IMR-90 (cell line): ENCODE results near the gene NTRK3. TPM values are rescaled to one million over a fixed set of nuclear protein-coding genes. Genes with fewer than 3 reads are reported as not detected.
A peak's percentile ranks its signal among the peaks of the same experiment; 100 is the strongest.

ENCODE experiments used
- ATAC-seq: fragments of 200-7000 bp; cut with Tn5 transposase; 2 replicates; pipeline ENCODE4 v1.9.1; 2020; ENCODE audit warnings: low read depth, mild to moderate bottlenecking, moderate library complexity
- BruUV-seq: library from RNA; stranded (reverse); fragments of 400-500 nt; replicated peaks from 2 replicates; lab custom pipeline; 2021; lab: Mats Ljungman, UMichigan
- CTCF ChIA-PET: fragments of 300-600 bp; formaldehyde crosslinking; extraction: SDS; loops from one replicate; lab custom pipeline; 2021; ENCODE audit warnings: antibody characterized with exemption; lab: Yijun Ruan, JAX
- POLR2A ChIA-PET: fragments of 300-600 bp; sonication (Branson Sonifier 250); formaldehyde crosslinking; loops from one replicate; lab custom pipeline; 2022; ENCODE audit warnings: antibody characterized with exemption; ENCODE audit not compliant: unreplicated experiment; lab: Charles Lee
- DNase-seq: peaks from one replicate; pipeline ENCODE4 v3.0.0; 2013
- H2AFZ ChIP-seq: replicated peaks from 2 replicates; pipeline ENCODE3; 2013; ENCODE audit warnings: low read length, mild to moderate bottlenecking; ENCODE audit not compliant: poor library complexity
- H2AK5ac ChIP-seq: 2 replicates; pipeline ENCODE4 v1.6.1; 2013; ENCODE audit warnings: low read depth, low read length, inconsistent platforms
- H2AK9ac ChIP-seq: replicated peaks from 2 replicates; pipeline ENCODE3; 2013; ENCODE audit warnings: mild to moderate bottlenecking, low read depth, low read length, moderate library complexity; ENCODE audit not compliant: poor library complexity
- H2BK120ac ChIP-seq: 2 replicates; pipeline ENCODE4 v1.6.1; 2013; ENCODE audit warnings: low read depth, low read length, inconsistent platforms
- H2BK15ac ChIP-seq: 3 replicates; pipeline ENCODE4 v1.6.1; 2013; ENCODE audit warnings: low read depth, low read length, inconsistent platforms
- H2BK20ac ChIP-seq: 2 replicates; pipeline ENCODE4 v1.6.1; 2013; ENCODE audit warnings: low read depth, mild to moderate bottlenecking, inconsistent platforms, low read length, moderate library complexity
- H2BK5ac ChIP-seq: 2 replicates; pipeline ENCODE4 v1.6.1; 2013; ENCODE audit warnings: mild to moderate bottlenecking, low read depth, low read length, inconsistent platforms; ENCODE audit not compliant: poor library complexity, severe bottlenecking
- H3K14ac ChIP-seq: replicated peaks from 2 replicates; pipeline ENCODE4 v1.6.1; 2013; ENCODE audit warnings: low read depth, low read length, inconsistent platforms
- H3K18ac ChIP-seq: 2 replicates; pipeline ENCODE4 v1.6.1; 2013; ENCODE audit warnings: low read depth, low read length, control low read depth
- H3K23ac ChIP-seq: 2 replicates; pipeline ENCODE4 v1.6.1; 2013; ENCODE audit warnings: low read depth, low read length, inconsistent platforms
- H3K27ac ChIP-seq: 2 replicates; pipeline ENCODE4 v1.5.1; 2013; ENCODE audit warnings: mild to moderate bottlenecking, control low read depth, low read length; ENCODE audit not compliant: insufficient read depth
- H3K27me3 ChIP-seq: 2 replicates; pipeline ENCODE4 v1.6.1; 2013; ENCODE audit warnings: low read length; ENCODE audit not compliant: control insufficient read depth, insufficient read depth
- H3K36me3 ChIP-seq: 2 replicates; pipeline ENCODE4 v1.6.1; 2013; ENCODE audit warnings: low read length, mixed read lengths; ENCODE audit not compliant: control insufficient read depth, insufficient read depth
- H3K4ac ChIP-seq: 2 replicates; pipeline ENCODE4 v1.6.1; 2013; ENCODE audit warnings: low read depth, low read length, inconsistent platforms
- H3K4me1 ChIP-seq: 2 replicates; pipeline ENCODE4 v1.6.1; 2013; ENCODE audit warnings: low read length, mixed read lengths; ENCODE audit not compliant: control insufficient read depth, insufficient read depth
- H3K4me2 ChIP-seq: 2 replicates; pipeline ENCODE4 v1.6.1; 2013; ENCODE audit warnings: low read depth, mild to moderate bottlenecking, control low read depth, low read length, moderate library complexity
- H3K4me3 ChIP-seq: 2 replicates; pipeline ENCODE4 v1.5.1; 2013; ENCODE audit warnings: low read depth, mild to moderate bottlenecking, control low read depth, low read length, moderate library complexity; ENCODE audit not compliant: insufficient read depth
- H3K56ac ChIP-seq: 2 replicates; pipeline ENCODE4 v1.6.1; 2013; ENCODE audit warnings: low read length, inconsistent platforms; ENCODE audit not compliant: insufficient read depth; ENCODE audit errors: extremely low read depth
- H3K79me1 ChIP-seq, 2 experiments: 2 replicates each; pipeline ENCODE4 v1.6.1; 2013; ENCODE audit warnings: low read length in 2 of 2, inconsistent platforms in 1 of 2, low read depth in 1 of 2
- H3K9ac ChIP-seq: 2 replicates; pipeline ENCODE4 v1.6.1; 2013; ENCODE audit warnings: low read depth, low read length, control low read depth
- H3K9me1 ChIP-seq: 2 replicates; pipeline ENCODE4 v1.6.1; 2013; ENCODE audit warnings: low read length, inconsistent platforms; ENCODE audit not compliant: insufficient read depth
- H3K9me3 ChIP-seq: 2 replicates; pipeline ENCODE4 v1.6.1; 2013; ENCODE audit warnings: low read length; ENCODE audit not compliant: control insufficient read depth, insufficient read depth
- H4K20me1 ChIP-seq: 2 replicates; pipeline ENCODE4 v1.6.1; 2013; ENCODE audit warnings: low read length, inconsistent platforms; ENCODE audit not compliant: insufficient read depth
- H4K5ac ChIP-seq: 2 replicates; pipeline ENCODE4 v1.6.1; 2013; ENCODE audit warnings: mild to moderate bottlenecking, low read depth, low read length, control low read depth
- H4K8ac ChIP-seq, 2 experiments: 2 replicates each; pipeline ENCODE4 v1.6.1; 2013; ENCODE audit warnings: low read depth in 2 of 2, low read length in 2 of 2, control low read depth in 1 of 2, inconsistent platforms in 1 of 2
- H4K91ac ChIP-seq: 2 replicates; pipeline ENCODE4 v1.6.1; 2013; ENCODE audit warnings: low read depth, low read length, inconsistent platforms; ENCODE audit not compliant: insufficient read depth
- BHLHE40 ChIP-seq: fragments of 150-350 bp; IDR thresholded peaks from 2 replicates; pipeline ENCODE4 v1.6.1; 2016; ENCODE audit warnings: mild to moderate bottlenecking, low read depth, low read length
- CEBPB ChIP-seq: IDR thresholded peaks from 2 replicates; pipeline ENCODE4 v1.6.1; 2012; ENCODE audit warnings: low read depth, low read length, improper control_type of control experiment
- CHD1 ChIP-seq: IDR thresholded peaks from 2 replicates; pipeline ENCODE4 v1.6.1; 2012; ENCODE audit warnings: low read depth, low read length, improper control_type of control experiment
- FOS ChIP-seq: fragments of 150-350 bp; IDR thresholded peaks from 2 replicates; pipeline ENCODE4 v1.6.1; 2016; ENCODE audit warnings: low read depth, low read length
- MAFK ChIP-seq: IDR thresholded peaks from 2 replicates; pipeline ENCODE4 v1.6.1; 2012; ENCODE audit warnings: low read depth, low read length, improper control_type of control experiment
- MAZ ChIP-seq: IDR thresholded peaks from 2 replicates; pipeline ENCODE4 v1.6.1; 2012; ENCODE audit warnings: low read depth, mild to moderate bottlenecking, low read length, improper control_type of control experiment, moderate library complexity, borderline replicate concordance
- MXI1 ChIP-seq: IDR thresholded peaks from 2 replicates; pipeline ENCODE4 v1.6.1; 2012; ENCODE audit warnings: low read depth, mild to moderate bottlenecking, low read length, moderate library complexity, borderline replicate concordance
- NFE2L2 ChIP-seq: fragments of 150-350 bp; IDR thresholded peaks from 2 replicates; pipeline ENCODE4 v1.6.1; 2016; ENCODE audit warnings: low read depth, mild to moderate bottlenecking, low read length
- POLR2A ChIP-seq: IDR thresholded peaks from 2 replicates; pipeline ENCODE4 v1.6.1; 2012; ENCODE audit warnings: mild to moderate bottlenecking, low read depth, low read length
- RAD21 ChIP-seq: IDR thresholded peaks from 2 replicates; pipeline ENCODE4 v1.6.1; 2012; ENCODE audit warnings: low read length, improper control_type of control experiment
- RCOR1 ChIP-seq: IDR thresholded peaks from 2 replicates; pipeline ENCODE4 v1.6.1; 2012; ENCODE audit warnings: mild to moderate bottlenecking, low read length, improper control_type of control experiment; ENCODE audit not compliant: insufficient replicate concordance
- RFX5 ChIP-seq: IDR thresholded peaks from 2 replicates; pipeline ENCODE4 v1.8.0; 2012; ENCODE audit warnings: low read depth, mild to moderate bottlenecking, low read length, moderate library complexity
- SMC3 ChIP-seq: fragments of 150-350 bp; IDR thresholded peaks from 2 replicates; pipeline ENCODE4 v1.6.1; 2016; ENCODE audit warnings: low read depth, mild to moderate bottlenecking, antibody characterized with exemption, low read length, moderate library complexity
- USF2 ChIP-seq: fragments of 150-350 bp; IDR thresholded peaks from 2 replicates; pipeline ENCODE4 v1.6.1; 2017; ENCODE audit warnings: mild to moderate bottlenecking, antibody characterized with exemption, low read length, low read depth
- WGBS, 2 experiments: methylation state at CpG; one replicate each; pipeline versions ENCODE4 v1.1.5 to v1.1.7; 2013; ENCODE audit warnings: missing lambda C conversion rate in 2 of 2; ENCODE audit not compliant: insufficient read length in 1 of 2; ENCODE audit errors: extremely low coverage in 2 of 2; 5-methylcytosine and 5-hydroxymethylcytosine counted together
- dilution Hi-C: fragments of 300-500 bp; cut with HindIII; formaldehyde crosslinking; loops from one replicate; pipeline ENCODE4 v1.14.3; 2018; ENCODE audit warnings: low sequenced_read_pairs; ENCODE audit not compliant: unreplicated experiment
- in situ Hi-C: fragments of 300-500 bp; cut with MboI; formaldehyde crosslinking; loops from 3 replicates; pipeline ENCODE4 v1.14.3; 2019; ENCODE audit warnings: low sequenced_read_pairs, inconsistent platforms, mixed read lengths
- intact Hi-C: fragments of 100-400 bp; cut with micrococcal nuclease; formaldehyde crosslinking; loops from 2 replicates; pipeline ENCODE4 v1.10.0; 2022
- polyA plus RNA-seq, 3 experiments: library from polyadenylated mRNA; depleted of rRNA; stranded (reverse); fragments of >200 nt; gene quantifications; 2 replicates each; pipeline ENCODE4 v1.2.3, GENCODE V29; 2012; ENCODE audit warnings: low replicate concordance in 1 of 3
- total RNA-seq: library from RNA; depleted of rRNA; stranded (reverse); fragments of >200 nt; gene quantifications from 2 replicates; pipeline ENCODE4 v1.2.3, GENCODE V29; 2012
- TF ChIP-seq, protein P1 (sequence below): fragments of 150-350 bp; IDR thresholded peaks from 2 replicates; pipeline ENCODE4 v1.6.1; 2016; ENCODE audit warnings: low read depth, mild to moderate bottlenecking, low read length, moderate library complexity, borderline replicate concordance
- TF ChIP-seq, protein P2 (sequence below): conservative IDR thresholded peaks from 2 replicates; pipeline ENCODE4 v1.5.1; 2012; ENCODE audit warnings: mild to moderate bottlenecking, low read depth, low read length, improper control_type of control experiment

NTRK3 gene
- total and polyA plus RNA-seq, 2 of the 4 experiments (the other 2 are of a cell fraction): under 0.01 to 0.15 TPM

GRCh38 chr15:88255087-88255483 lies 1.5 kb downstream of the NTRK3 start:
- Histone ChIP-seq H4K5ac (no peak overlapping the region), H3K4me3 (no peak overlapping the region), H2AK9ac (no peak overlapping the region), H3K14ac (no peak overlapping the region), H3K4me1 (peaks cover 3% of the 10 kb centered on the region; the same call in 1 of the 2 replicates), H4K91ac (no peak overlapping the region), H3K27me3 (peaks cover 43% of the 10 kb centered on the region), H2BK15ac (no peak overlapping the region), H2AFZ (peak overlapping the region; percentile 4), H3K18ac (no peak overlapping the region), H3K4ac (no peak overlapping the region), H4K8ac (no peak overlapping the region), H3K27ac (no peak overlapping the region), H3K56ac (no peak overlapping the region), H2BK120ac (no peak overlapping the region), H3K36me3 (no peaks in the 10 kb centered on the region), H3K79me1 (no peaks in the 10 kb centered on the region), H4K20me1 (no peaks in the 10 kb centered on the region), H3K9me3 (no peaks in the 10 kb centered on the region), H3K4me2 (no peak overlapping the region), H2BK20ac (no peak overlapping the region), H3K23ac (no peak overlapping the region), H2AK5ac (no peak overlapping the region), H3K9ac (no peak overlapping the region), H3K9me1 (no peaks in the 10 kb centered on the region), H2BK5ac (no peak overlapping the region)
- BruUV-seq: no TSS peak
- ATAC-seq (no peak), DNase-seq (no peak)
- dilution Hi-C loops (no loop called here), in situ Hi-C loops (loop anchor here (10.0 kb wide), 1 partner anchor 580 kb away; no protein-coding TSS in a partner anchor), intact Hi-C loops (no loop called here)
- TF ChIP-seq, protein P1, sequence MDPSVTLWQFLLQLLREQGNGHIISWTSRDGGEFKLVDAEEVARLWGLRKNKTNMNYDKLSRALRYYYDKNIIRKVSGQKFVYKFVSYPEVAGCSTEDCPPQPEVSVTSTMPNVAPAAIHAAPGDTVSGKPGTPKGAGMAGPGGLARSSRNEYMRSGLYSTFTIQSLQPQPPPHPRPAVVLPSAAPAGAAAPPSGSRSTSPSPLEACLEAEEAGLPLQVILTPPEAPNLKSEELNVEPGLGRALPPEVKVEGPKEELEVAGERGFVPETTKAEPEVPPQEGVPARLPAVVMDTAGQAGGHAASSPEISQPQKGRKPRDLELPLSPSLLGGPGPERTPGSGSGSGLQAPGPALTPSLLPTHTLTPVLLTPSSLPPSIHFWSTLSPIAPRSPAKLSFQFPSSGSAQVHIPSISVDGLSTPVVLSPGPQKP: no peak
- no peak for TF ChIP-seq MAFK
- no peak for TF ChIP-seq CHD1
- no peak for TF ChIP-seq FOS
- TF ChIP-seq BHLHE40: no peak
- TF ChIP-seq RAD21: no peak
- TF ChIP-seq MAZ: no peak
- TF ChIP-seq RCOR1: no peak
- no peak for TF ChIP-seq NFE2L2
- no peak for TF ChIP-seq USF2
- TF ChIP-seq RFX5: no peak
- TF ChIP-seq SMC3: no peak
- no peak for TF ChIP-seq POLR2A
- TF ChIP-seq, protein P2, sequence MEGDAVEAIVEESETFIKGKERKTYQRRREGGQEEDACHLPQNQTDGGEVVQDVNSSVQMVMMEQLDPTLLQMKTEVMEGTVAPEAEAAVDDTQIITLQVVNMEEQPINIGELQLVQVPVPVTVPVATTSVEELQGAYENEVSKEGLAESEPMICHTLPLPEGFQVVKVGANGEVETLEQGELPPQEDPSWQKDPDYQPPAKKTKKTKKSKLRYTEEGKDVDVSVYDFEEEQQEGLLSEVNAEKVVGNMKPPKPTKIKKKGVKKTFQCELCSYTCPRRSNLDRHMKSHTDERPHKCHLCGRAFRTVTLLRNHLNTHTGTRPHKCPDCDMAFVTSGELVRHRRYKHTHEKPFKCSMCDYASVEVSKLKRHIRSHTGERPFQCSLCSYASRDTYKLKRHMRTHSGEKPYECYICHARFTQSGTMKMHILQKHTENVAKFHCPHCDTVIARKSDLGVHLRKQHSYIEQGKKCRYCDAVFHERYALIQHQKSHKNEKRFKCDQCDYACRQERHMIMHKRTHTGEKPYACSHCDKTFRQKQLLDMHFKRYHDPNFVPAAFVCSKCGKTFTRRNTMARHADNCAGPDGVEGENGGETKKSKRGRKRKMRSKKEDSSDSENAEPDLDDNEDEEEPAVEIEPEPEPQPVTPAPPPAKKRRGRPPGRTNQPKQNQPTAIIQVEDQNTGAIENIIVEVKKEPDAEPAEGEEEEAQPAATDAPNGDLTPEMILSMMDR: no peak
- TF ChIP-seq CEBPB: no peak
- TF ChIP-seq MXI1: no peak
- WGBS, 2 experiments: no CpG with 5 or more reads among the region's 23 CpGs
- POLR2A ChIA-PET: no interaction called here
- CTCF ChIA-PET: no interaction called here
